ENCODE data around the gene BOLA2B.
"Not testable (repeated sequence)": the region's sequence is repeated elsewhere in the genome, so short reads cannot be mapped to it uniquely, and the experiment has no call there.

BOLA2B gene

GRCh38 chr16:30199608-30200343 is 6.3 kb upstream of the BOLA2B start:
- WGBS (ENCODE audit: insufficient coverage), result no CpG with 5 or more reads among the region's 15 CpGs
- H3K4me3 ChIP-seq (ENCODE audit: control insufficient read depth in 1 of 7, extremely low read depth in 1 of 7, insufficient read depth in 4 of 7, low read depth in 2 of 7, low read length in 6 of 7); H3K4me1 ChIP-seq (ENCODE audit: control extremely low read depth in 1 of 4, control insufficient read depth in 4 of 4, insufficient read depth in 4 of 4, low read length in 3 of 4); H3K27ac ChIP-seq (ENCODE audit: insufficient read depth in 1 of 2, low read depth in 1 of 2, low read length in 2 of 2, poor library complexity in 1 of 2, severe bottlenecking in 2 of 2); DNase-seq; H3K27me3 ChIP-seq (replicated peaks in 2 of 5; ENCODE audit: control insufficient read depth in 4 of 5, insufficient read depth in 5 of 5, low read length in 4 of 5); H3K36me3 ChIP-seq (ENCODE audit: control insufficient read depth in 4 of 4, insufficient read depth in 4 of 4, low read length in 3 of 4); H3K9me3 ChIP-seq (ENCODE audit: control extremely low read depth in 1 of 5, control insufficient read depth in 4 of 5, insufficient read depth in 2 of 5, low read depth in 1 of 5, low read length in 4 of 5); CTCF ChIA-PET; POLR2A ChIA-PET: not testable (repeated sequence)

GRCh38 chr16:30199049-30199448 is 5.6 kb upstream of the BOLA2B start, which contains the start of gene SULT1A3:
Gene SULT1A3 (plus strand): TSS chr16:30199255. CDS start chr16:30200729, 1,474 bp downstream.
- WGBS (ENCODE audit: insufficient coverage), result no CpG with 5 or more reads among the region's 3 CpGs
- DNase-seq; H3K27me3 ChIP-seq (replicated peaks in 2 of 5; ENCODE audit: control insufficient read depth in 4 of 5, insufficient read depth in 5 of 5, low read length in 4 of 5); H3K27ac ChIP-seq (ENCODE audit: insufficient read depth in 1 of 2, low read depth in 1 of 2, low read length in 2 of 2, poor library complexity in 1 of 2, severe bottlenecking in 2 of 2); H3K4me3 ChIP-seq (ENCODE audit: control insufficient read depth in 1 of 7, extremely low read depth in 1 of 7, insufficient read depth in 4 of 7, low read depth in 2 of 7, low read length in 6 of 7); H3K4me1 ChIP-seq (ENCODE audit: control extremely low read depth in 1 of 4, control insufficient read depth in 4 of 4, insufficient read depth in 4 of 4, low read length in 3 of 4); H3K9me3 ChIP-seq (ENCODE audit: control extremely low read depth in 1 of 5, control insufficient read depth in 4 of 5, insufficient read depth in 2 of 5, low read depth in 1 of 5, low read length in 4 of 5); H3K36me3 ChIP-seq (ENCODE audit: control insufficient read depth in 4 of 4, insufficient read depth in 4 of 4, low read length in 3 of 4); CTCF ChIA-PET; POLR2A ChIA-PET: not testable (repeated sequence)

GRCh38 chr16:30197001-30197400 is 3.5 kb upstream of the BOLA2B start:
- H3K27me3 ChIP-seq (replicated peaks in 2 of 5; ENCODE audit: control insufficient read depth in 4 of 5, insufficient read depth in 5 of 5, low read length in 4 of 5); H3K4me3 ChIP-seq (ENCODE audit: control insufficient read depth in 1 of 7, extremely low read depth in 1 of 7, insufficient read depth in 4 of 7, low read depth in 2 of 7, low read length in 6 of 7); H3K9me3 ChIP-seq (ENCODE audit: control extremely low read depth in 1 of 5, control insufficient read depth in 4 of 5, insufficient read depth in 2 of 5, low read depth in 1 of 5, low read length in 4 of 5); CTCF ChIA-PET; H3K4me1 ChIP-seq (ENCODE audit: control extremely low read depth in 1 of 4, control insufficient read depth in 4 of 4, insufficient read depth in 4 of 4, low read length in 3 of 4); H3K27ac ChIP-seq (ENCODE audit: insufficient read depth in 1 of 2, low read depth in 1 of 2, low read length in 2 of 2, poor library complexity in 1 of 2, severe bottlenecking in 2 of 2); DNase-seq; POLR2A ChIA-PET; H3K36me3 ChIP-seq (ENCODE audit: control insufficient read depth in 4 of 4, insufficient read depth in 4 of 4, low read length in 3 of 4): not testable (repeated sequence)
- no CpG with 5 or more reads among the region's 2 CpGs for WGBS (ENCODE audit: insufficient coverage)

GRCh38 chr16:30194172-30194925 is 883 bp upstream of the BOLA2B start:
- H3K4me1 ChIP-seq (ENCODE audit: control extremely low read depth in 1 of 4, control insufficient read depth in 4 of 4, insufficient read depth in 4 of 4, low read length in 3 of 4); CTCF ChIA-PET; DNase-seq; H3K9me3 ChIP-seq (ENCODE audit: control extremely low read depth in 1 of 5, control insufficient read depth in 4 of 5, insufficient read depth in 2 of 5, low read depth in 1 of 5, low read length in 4 of 5); H3K27me3 ChIP-seq (replicated peaks in 2 of 5; ENCODE audit: control insufficient read depth in 4 of 5, insufficient read depth in 5 of 5, low read length in 4 of 5); POLR2A ChIA-PET; H3K27ac ChIP-seq (ENCODE audit: insufficient read depth in 1 of 2, low read depth in 1 of 2, low read length in 2 of 2, poor library complexity in 1 of 2, severe bottlenecking in 2 of 2); H3K36me3 ChIP-seq (ENCODE audit: control insufficient read depth in 4 of 4, insufficient read depth in 4 of 4, low read length in 3 of 4): not testable (repeated sequence)
- 4% methylated on average over 7 of the region's 60 CpGs for WGBS (ENCODE audit: insufficient coverage)
- H3K4me3 ChIP-seq (ENCODE audit: control insufficient read depth in 1 of 7, extremely low read depth in 1 of 7, insufficient read depth in 4 of 7, low read depth in 2 of 7, low read length in 6 of 7), result peak overlapping the region in 6 of 7 experiments; percentile 37 to 73 (median 51)

- POLR2A ChIA-PET; H3K27me3 ChIP-seq (replicated peaks in 2 of 5; ENCODE audit: control insufficient read depth in 4 of 5, insufficient read depth in 5 of 5, low read length in 4 of 5); H3K4me3 ChIP-seq (ENCODE audit: control insufficient read depth in 1 of 7, extremely low read depth in 1 of 7, insufficient read depth in 4 of 7, low read depth in 2 of 7, low read length in 6 of 7); CTCF ChIA-PET; DNase-seq; H3K4me1 ChIP-seq (ENCODE audit: control extremely low read depth in 1 of 4, control insufficient read depth in 4 of 4, insufficient read depth in 4 of 4, low read length in 3 of 4); H3K9me3 ChIP-seq (ENCODE audit: control extremely low read depth in 1 of 5, control insufficient read depth in 4 of 5, insufficient read depth in 2 of 5, low read depth in 1 of 5, low read length in 4 of 5); H3K36me3 ChIP-seq (ENCODE audit: control insufficient read depth in 4 of 4, insufficient read depth in 4 of 4, low read length in 3 of 4); H3K27ac ChIP-seq (ENCODE audit: insufficient read depth in 1 of 2, low read depth in 1 of 2, low read length in 2 of 2, poor library complexity in 1 of 2, severe bottlenecking in 2 of 2): not testable (repeated sequence)
- no CpG with 5 or more reads among the region's 21 CpGs for WGBS (ENCODE audit: insufficient coverage)
Observed at GRCh38 chr16:30193098-30193497, 368 bp downstream of the BOLA2B start.

- H3K27me3 ChIP-seq (replicated peaks in 2 of 5; ENCODE audit: control insufficient read depth in 4 of 5, insufficient read depth in 5 of 5, low read length in 4 of 5); DNase-seq; POLR2A ChIA-PET; CTCF ChIA-PET; H3K9me3 ChIP-seq (ENCODE audit: control extremely low read depth in 1 of 5, control insufficient read depth in 4 of 5, insufficient read depth in 2 of 5, low read depth in 1 of 5, low read length in 4 of 5); H3K27ac ChIP-seq (ENCODE audit: insufficient read depth in 1 of 2, low read depth in 1 of 2, low read length in 2 of 2, poor library complexity in 1 of 2, severe bottlenecking in 2 of 2); H3K4me3 ChIP-seq (ENCODE audit: control insufficient read depth in 1 of 7, extremely low read depth in 1 of 7, insufficient read depth in 4 of 7, low read depth in 2 of 7, low read length in 6 of 7): not testable (repeated sequence)
- Histone ChIP-seq H3K4me1 (ENCODE audit: control extremely low read depth in 1 of 4, control insufficient read depth in 4 of 4, insufficient read depth in 4 of 4, low read length in 3 of 4) (peaks cover 0 to 22% (median 15%) of the 10 kb centered on the region in 4 experiments), H3K36me3 (ENCODE audit: control insufficient read depth in 4 of 4, insufficient read depth in 4 of 4, low read length in 3 of 4) (peaks cover 0 to 22% (median 9%) of the 10 kb centered on the region in 4 experiments)
- WGBS (ENCODE audit: insufficient coverage), result no CpG with 5 or more reads among the region's 12 CpGs
Observed at GRCh38 chr16:30191158-30191557, 2.3 kb downstream of the BOLA2B start.

- Histone ChIP-seq H3K36me3 (ENCODE audit: control insufficient read depth in 4 of 4, insufficient read depth in 4 of 4, low read length in 3 of 4) (peaks cover 0 to 39% (median 9%) of the 10 kb centered on the region in 4 experiments), H3K4me1 (ENCODE audit: control extremely low read depth in 1 of 4, control insufficient read depth in 4 of 4, insufficient read depth in 4 of 4, low read length in 3 of 4) (peaks cover 0 to 42% (median 36%) of the 10 kb centered on the region in 4 experiments), H3K4me3 (ENCODE audit: control insufficient read depth in 1 of 7, extremely low read depth in 1 of 7, insufficient read depth in 4 of 7, low read depth in 2 of 7, low read length in 6 of 7) (no peak overlapping the region), H3K27ac (ENCODE audit: insufficient read depth in 1 of 2, low read depth in 1 of 2, low read length in 2 of 2, poor library complexity in 1 of 2, severe bottlenecking in 2 of 2) (no peak overlapping the region), H3K9me3 (ENCODE audit: control extremely low read depth in 1 of 5, control insufficient read depth in 4 of 5, insufficient read depth in 2 of 5, low read depth in 1 of 5, low read length in 4 of 5) (no peaks in the 10 kb centered on the region), H3K27me3 (replicated peaks in 2 of 5; ENCODE audit: control insufficient read depth in 4 of 5, insufficient read depth in 5 of 5, low read length in 4 of 5) (no peaks in the 10 kb centered on the region)
- WGBS (ENCODE audit: insufficient coverage), result over 99% methylated on average over 13 of the region's 23 CpGs
- no peak for DNase-seq
- CTCF ChIA-PET, result interaction anchor here (1.1 kb wide), 1 partner anchor 48 kb away, joined by 3 read pairs; no protein-coding TSS in a partner anchor
- POLR2A ChIA-PET, result no interaction called here
Observed at GRCh38 chr16:30187971-30188561, 5.4 kb downstream of the BOLA2B start.

Data from common myeloid progenitor, CD34-positive (primary cell).